HepG2 (cell line): ENCODE measurements around the gene EFCAB8. TPM values are rescaled to one million over a fixed set of nuclear protein-coding genes. Genes with fewer than 3 reads are reported as not detected.

Source experiments
- ELF3 ChIP-seq: IDR thresholded peaks from 2 replicates; pipeline ENCODE4 v1.6.1; 2016; ENCODE audit warnings: missing genetic modification reagents, missing compliant biosample characterization
- ERF ChIP-seq: IDR thresholded peaks from 2 replicates; pipeline ENCODE4 v1.6.1; 2018; ENCODE audit warnings: missing biosample characterization, missing genetic modification reagents
- HOXA3 ChIP-seq: sonication (generic); formaldehyde crosslinking; IDR thresholded peaks from 2 replicates; pipeline ENCODE4 v1.5.0; 2020; ENCODE audit warnings: missing genetic modification reagents
- JUND ChIP-seq: sonication (generic); formaldehyde crosslinking; IDR thresholded peaks from 2 replicates; pipeline ENCODE4 v1.8.0; 2022; ENCODE audit warnings: mild to moderate bottlenecking, missing genetic modification reagents
- NBN ChIP-seq: fragments of 450-650 bp; conservative IDR thresholded peaks from 2 replicates; pipeline ENCODE4 v1.6.1; 2017
- RFX3 ChIP-seq: IDR thresholded peaks from 2 replicates; pipeline ENCODE4 v1.6.1; 2016; ENCODE audit warnings: missing biosample characterization, missing genetic modification reagents
- SNAPC4 ChIP-seq: sonication (generic); formaldehyde crosslinking; IDR thresholded peaks from 2 replicates; pipeline ENCODE4 v1.4.0; 2020; ENCODE audit warnings: mild to moderate bottlenecking, missing genetic modification reagents
- TFAP4 ChIP-seq: sonication (generic); IDR thresholded peaks from 2 replicates; pipeline ENCODE4 v1.6.1; 2016; ENCODE audit warnings: low read depth, borderline replicate concordance
- ZFP36L2 ChIP-seq: sonication (generic); formaldehyde crosslinking; IDR thresholded peaks from 2 replicates; pipeline ENCODE4 v1.4.0; 2020; ENCODE audit warnings: missing genetic modification reagents
- ZNF574 ChIP-seq: sonication (generic); formaldehyde crosslinking; IDR thresholded peaks from 2 replicates; pipeline ENCODE4 v1.4.0; 2020; ENCODE audit warnings: missing genetic modification reagents
- ZNF646 ChIP-seq: sonication (generic); formaldehyde crosslinking; IDR thresholded peaks from 2 replicates; pipeline ENCODE4 v1.9.0; 2021; ENCODE audit warnings: mild to moderate bottlenecking, missing genetic modification reagents
- polyA plus RNA-seq, 8 experiments: library from polyadenylated mRNA; depleted of rRNA in 3 of 8; stranded (reverse) in 7 of 8; unstranded in 1 of 8; fragments of >200 nt; fragmentation: Illumina TruSeq in 4 of 8; extraction: Trizol in 4 of 8; gene quantifications; 2 replicates each; pipeline versions ENCODE4 v1.2.1 to v1.2.3, GENCODE V29; 2011 to 2016; ENCODE audit warnings: low read depth in 4 of 8, missing spikeins in 1 of 8, mixed read lengths in 1 of 8; ENCODE audit not compliant: insufficient read depth in 1 of 8
- total RNA-seq, 5 experiments: library from RNA; depleted of rRNA; stranded (reverse); fragments of >200 nt; fragmentation: Illumina TruSeq; extraction: Trizol; gene quantifications; 2 replicates each; pipeline ENCODE4 v1.2.3, GENCODE V29; 2016; ENCODE audit warnings: low read depth in 1 of 5

The EFCAB8 gene
- total and polyA plus RNA-seq, 2 of the 13 experiments (the other 11 are each of a cell fraction or from before 2014, with no cell fraction given) = 0.15 to 0.22 TPM

- no peak; the same call in 1 of the 2 replicates for TF ChIP-seq TFAP4
- no peak for TF ChIP-seq NBN
- peak; percentile 29 for TF ChIP-seq ZNF574 (CRISPR knock-in tag)
- no peak; the same call in 1 of the 2 replicates for TF ChIP-seq ZNF646 (CRISPR knock-in tag)
- TF ChIP-seq HOXA3 (CRISPR knock-in tag) = no peak; the same call in none of the 2 replicates
- TF ChIP-seq ELF3 (CRISPR knock-in tag) = no peak; the same call in 1 of the 2 replicates
- TF ChIP-seq JUND (CRISPR knock-in tag) = no peak
- TF ChIP-seq ZFP36L2 = 0 out of 2 replicates have a peak, but pooled peaks have one; percentile 70
- TF ChIP-seq SNAPC4 = no peak
- TF ChIP-seq ERF (CRISPR knock-in tag) = no peak
- no peak for TF ChIP-seq RFX3 (CRISPR knock-in tag)
Measured at GRCh38 chr20:33008336-33009213, 149.9 kb downstream of the EFCAB8 start (continued).
